ENCODE results near the gene ITGB7. TPM values are rescaled to one million over a fixed set of nuclear protein-coding genes. Genes with fewer than 3 reads are reported as not detected.

ITGB7 gene
- total RNA-seq, 4 donors from 2014 or later, result 1.1 to 1.8 (median 1.4) TPM

DNA sequence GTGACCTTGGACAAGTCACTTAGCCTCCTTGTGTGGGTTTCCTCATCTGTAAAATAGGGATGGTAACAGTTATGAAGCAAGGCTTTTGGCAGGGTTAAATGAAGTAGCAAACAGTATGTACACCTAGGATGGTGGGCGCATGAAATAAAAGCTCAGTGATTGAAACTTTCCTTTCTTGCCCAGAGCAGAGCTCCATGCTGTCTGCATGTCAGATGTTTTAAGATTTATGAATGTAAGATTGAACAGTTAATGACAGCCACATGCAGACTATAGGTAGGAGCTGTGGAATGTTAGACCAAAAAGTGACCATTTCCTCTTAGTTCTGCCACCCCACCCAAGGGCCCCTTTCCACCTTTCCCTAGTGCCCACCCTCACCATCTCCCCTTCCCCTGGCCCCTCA, 12.1 kb downstream of the ITGB7 start:
- no peak overlapping the region for H3K27ac ChIP-seq (replicated peaks in 1 of 4)
- no peaks in the 10 kb centered on the region for H3K9me3 ChIP-seq
- intact Hi-C loops (cut with DNase I), result no loop called here
- H3K27me3 ChIP-seq, result no peaks in the 10 kb centered on the region
- H3K4me1 ChIP-seq, result peaks cover 10 to 22% (median 18%) of the 10 kb centered on the region in 4 donors
- peaks cover 0 to 18% (median 14%) of the 10 kb centered on the region in 4 donors for H3K36me3 ChIP-seq
- WGBS, result 100% methylated on average over 1 of the region's 1 CpG
- H3K4me3 ChIP-seq, result no peak overlapping the region
- DNase-seq (ENCODE audit: extremely low spot score), result no peak
- no peak for TF ChIP-seq POLR2AphosphoS5 (IDR thresholded peaks at IDR 0.05)
- no peak for TF ChIP-seq POLR2A (IDR thresholded peaks at IDR 0.05; ENCODE audit: low read depth)
- TF ChIP-seq EP300 (IDR thresholded peaks at IDR 0.05), result no peak
- TF ChIP-seq, protein P1, sequence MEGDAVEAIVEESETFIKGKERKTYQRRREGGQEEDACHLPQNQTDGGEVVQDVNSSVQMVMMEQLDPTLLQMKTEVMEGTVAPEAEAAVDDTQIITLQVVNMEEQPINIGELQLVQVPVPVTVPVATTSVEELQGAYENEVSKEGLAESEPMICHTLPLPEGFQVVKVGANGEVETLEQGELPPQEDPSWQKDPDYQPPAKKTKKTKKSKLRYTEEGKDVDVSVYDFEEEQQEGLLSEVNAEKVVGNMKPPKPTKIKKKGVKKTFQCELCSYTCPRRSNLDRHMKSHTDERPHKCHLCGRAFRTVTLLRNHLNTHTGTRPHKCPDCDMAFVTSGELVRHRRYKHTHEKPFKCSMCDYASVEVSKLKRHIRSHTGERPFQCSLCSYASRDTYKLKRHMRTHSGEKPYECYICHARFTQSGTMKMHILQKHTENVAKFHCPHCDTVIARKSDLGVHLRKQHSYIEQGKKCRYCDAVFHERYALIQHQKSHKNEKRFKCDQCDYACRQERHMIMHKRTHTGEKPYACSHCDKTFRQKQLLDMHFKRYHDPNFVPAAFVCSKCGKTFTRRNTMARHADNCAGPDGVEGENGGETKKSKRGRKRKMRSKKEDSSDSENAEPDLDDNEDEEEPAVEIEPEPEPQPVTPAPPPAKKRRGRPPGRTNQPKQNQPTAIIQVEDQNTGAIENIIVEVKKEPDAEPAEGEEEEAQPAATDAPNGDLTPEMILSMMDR (IDR thresholded peaks at IDR 0.05), result no peak

DNA sequence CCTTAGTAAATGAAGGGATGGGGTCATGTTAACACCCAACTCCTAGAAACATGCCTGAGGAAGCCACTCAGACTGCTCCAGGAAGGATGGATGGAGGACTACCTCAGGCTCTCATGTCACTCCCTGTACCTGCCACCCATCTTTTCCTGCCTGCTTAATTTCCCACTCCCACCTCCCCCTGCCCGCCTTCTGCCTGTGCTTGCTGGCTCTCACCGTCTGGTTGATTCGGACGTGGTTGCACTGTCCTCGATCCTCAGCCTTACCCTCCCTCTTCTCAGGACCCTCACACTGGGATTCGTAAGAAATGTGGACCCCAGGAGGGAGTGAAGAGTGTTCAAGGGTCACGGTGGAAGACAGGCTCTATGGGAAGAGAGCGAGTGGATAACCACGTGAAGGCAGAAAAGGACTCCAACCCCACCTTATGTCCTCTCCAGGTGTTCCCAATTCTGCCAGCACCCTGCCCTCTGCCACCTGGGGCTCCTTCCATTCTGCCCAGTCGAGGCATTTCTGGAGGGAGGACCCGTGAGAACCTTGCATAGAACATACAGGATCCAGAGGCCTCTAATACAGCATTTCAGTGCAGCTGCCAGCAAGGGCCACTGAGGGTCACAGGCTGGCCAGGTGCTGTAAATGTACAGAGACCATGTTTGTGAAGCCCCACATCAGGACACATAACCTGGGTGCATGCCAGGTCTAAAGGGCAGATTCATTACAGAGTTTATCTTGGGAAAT, 12.9 kb downstream of the ITGB7 start:
- peaks cover 10 to 28% (median 26%) of the 10 kb centered on the region in 4 donors for H3K4me1 ChIP-seq
- intact Hi-C loops (cut with DNase I), result no loop called here

DNA sequence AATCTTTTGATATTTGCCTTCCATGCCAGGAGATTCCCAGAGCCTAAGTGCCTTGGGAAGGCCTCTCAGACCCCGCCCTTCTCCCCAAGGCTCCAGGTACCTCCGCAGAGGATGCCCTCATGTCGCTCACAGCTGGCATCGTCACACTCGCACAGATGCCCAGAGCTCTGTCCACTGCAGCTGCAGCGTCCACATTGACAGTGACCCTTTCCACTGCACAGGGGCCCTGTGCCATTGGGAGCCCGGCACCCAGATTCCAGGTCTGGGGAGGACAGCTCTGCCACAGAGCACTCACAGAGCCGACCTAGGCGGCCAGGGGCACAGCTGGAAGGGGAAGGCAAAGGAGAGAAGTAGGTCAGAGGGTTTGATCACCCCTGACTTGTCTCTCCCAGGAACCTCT, 14.0 kb downstream of the ITGB7 start:
- Histone ChIP-seq H3K4me3 (no peak overlapping the region), H3K27ac (replicated peaks in 1 of 4) (no peak overlapping the region), H3K36me3 (peaks cover 0 to 33% (median 23%) of the 10 kb centered on the region in 4 donors), H3K4me1 (peaks cover 10 to 24% (median 23%) of the 10 kb centered on the region in 4 donors), H3K9me3 (no peaks in the 10 kb centered on the region), H3K27me3 (no peaks in the 10 kb centered on the region)
- DNase-seq (ENCODE audit: extremely low spot score), result no peak
- 89% methylated on average over 9 of the region's 9 CpGs for WGBS
- intact Hi-C loops (cut with DNase I), result no loop called here
- TF ChIP-seq POLR2AphosphoS5 (IDR thresholded peaks at IDR 0.05) (no peak), EP300 (IDR thresholded peaks at IDR 0.05) (no peak), POLR2A (IDR thresholded peaks at IDR 0.05; ENCODE audit: low read depth) (no peak)
- TF ChIP-seq, protein P1 (IDR thresholded peaks at IDR 0.05), result no peak

More for the DNA sequence above, 12.9 kb downstream of the ITGB7 start:
- no peak for DNase-seq (ENCODE audit: extremely low spot score)
- TF ChIP-seq POLR2A (IDR thresholded peaks at IDR 0.05; ENCODE audit: low read depth), result no peak
- TF ChIP-seq POLR2AphosphoS5 (IDR thresholded peaks at IDR 0.05), result no peak
- no peak for TF ChIP-seq EP300 (IDR thresholded peaks at IDR 0.05)
- TF ChIP-seq, protein P1 (IDR thresholded peaks at IDR 0.05), result no peak
- H3K36me3 ChIP-seq, result peaks cover 0 to 22% (median 14%) of the 10 kb centered on the region in 4 donors
- H3K9me3 ChIP-seq, result no peaks in the 10 kb centered on the region
- no peaks in the 10 kb centered on the region for H3K27me3 ChIP-seq
- H3K27ac ChIP-seq (replicated peaks in 1 of 4), result no peak overlapping the region
- WGBS, result 72% methylated on average over 11 of the region's 11 CpGs
- no peak overlapping the region for H3K4me3 ChIP-seq

DNA sequence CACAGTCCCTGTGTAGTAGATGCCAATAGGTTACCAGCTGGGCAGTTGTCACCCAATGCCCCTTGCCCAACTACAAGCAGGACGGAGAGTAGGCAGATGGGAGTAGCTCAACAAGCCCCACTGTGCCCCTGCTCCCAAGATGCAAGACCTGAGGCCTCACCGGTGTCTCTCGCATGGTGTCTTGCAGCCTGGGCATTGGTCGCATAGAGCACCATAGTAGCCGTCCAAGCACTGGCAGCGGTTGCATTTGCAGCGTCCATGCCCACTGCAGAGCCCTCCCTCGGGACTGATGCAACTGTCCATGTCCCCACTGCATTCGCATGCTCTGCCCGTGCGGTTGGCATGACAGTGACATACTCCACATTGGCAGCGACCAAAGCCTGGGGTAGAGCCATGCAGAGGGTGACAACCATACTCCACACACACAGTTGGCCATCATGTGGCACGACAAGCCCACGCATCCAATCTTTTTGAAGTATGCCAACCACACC, 14.5 kb downstream of the ITGB7 start:
- Histone ChIP-seq H3K4me3 (no peak overlapping the region), H3K9me3 (no peaks in the 10 kb centered on the region), H3K4me1 (peaks cover 5 to 20% (median 18%) of the 10 kb centered on the region in 4 donors), H3K27ac (replicated peaks in 1 of 4) (no peak overlapping the region), H3K27me3 (no peaks in the 10 kb centered on the region), H3K36me3 (peaks cover 4 to 38% (median 27%) of the 10 kb centered on the region in 4 donors)
- no peak for DNase-seq (ENCODE audit: extremely low spot score)
- intact Hi-C loops (cut with DNase I), result no loop called here
- TF ChIP-seq, protein P1 (IDR thresholded peaks at IDR 0.05), result no peak
- peak in 1 of 2 donors; percentile 32 for TF ChIP-seq POLR2AphosphoS5 (IDR thresholded peaks at IDR 0.05)
- 94% methylated on average over 6 of the region's 14 CpGs for WGBS
